GM19240 (cell line): ENCODE data around the gene NRXN3.

Experiments
- DNase-seq: peaks from one replicate; pipeline ENCODE4 v3.0.0; 2011; ENCODE audit warnings: low spot score; ENCODE audit not compliant: insufficient read length

Gene NRXN3

DNA sequence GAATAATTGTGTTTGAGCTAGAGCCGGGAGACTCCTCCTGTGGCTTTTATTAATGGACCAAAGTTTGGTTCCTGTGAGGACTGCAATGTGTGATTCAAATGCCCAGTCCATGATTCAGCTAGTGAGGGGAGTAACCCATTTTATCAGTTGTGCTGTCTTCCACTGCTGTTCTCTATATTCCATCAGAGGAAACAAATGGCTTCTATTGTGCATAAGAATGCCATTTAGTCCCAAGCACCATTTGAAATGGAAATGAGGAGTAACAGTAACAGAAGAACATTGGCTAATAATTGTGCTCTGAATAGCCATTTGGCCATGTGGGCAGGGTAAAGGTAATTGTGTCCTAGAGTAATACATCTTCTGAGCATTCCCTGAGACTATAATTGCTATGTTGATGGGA lies 1398.4 kb downstream of the NRXN3 start:
- no peak for DNase-seq

DNA sequence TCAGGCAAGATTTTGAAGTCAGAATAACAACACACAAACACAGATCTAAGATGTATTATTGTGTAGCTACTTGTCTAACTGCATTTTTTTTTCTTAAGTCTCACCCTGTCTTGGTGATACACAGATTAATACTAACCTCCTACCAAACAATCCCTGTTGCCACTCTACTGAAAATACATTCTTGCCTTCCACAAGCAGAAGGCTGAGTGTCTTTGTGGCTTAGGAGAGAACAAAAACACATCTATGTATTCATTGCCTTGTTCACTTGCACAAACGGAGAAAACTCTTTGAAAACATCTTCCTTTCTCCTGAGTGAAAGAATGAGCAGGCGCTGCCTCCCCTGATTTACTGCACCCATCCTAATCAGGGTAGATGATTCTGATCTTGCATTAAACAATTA lies 1398.9 kb downstream of the NRXN3 start:
- DNase-seq = no peak

DNA sequence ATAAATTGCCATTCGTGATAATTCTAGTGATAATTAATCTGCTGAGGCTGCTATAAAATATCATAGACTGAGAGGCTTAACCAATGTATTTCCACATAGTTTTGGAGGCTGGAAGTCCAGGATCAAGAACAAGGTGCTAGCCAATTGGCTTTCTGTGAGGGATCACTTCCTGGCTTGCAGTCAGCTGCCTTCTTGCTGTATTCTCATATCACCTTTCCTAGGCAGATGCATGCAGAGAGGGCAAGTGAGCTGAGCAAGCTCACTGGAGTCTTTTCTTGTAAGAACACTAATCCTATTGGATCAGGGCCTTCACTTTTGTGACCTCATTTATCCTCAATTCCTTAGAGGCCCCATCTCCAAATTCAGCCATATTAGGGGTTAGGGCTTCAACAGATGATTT lies 1400.5 kb downstream of the NRXN3 start:
- DNase-seq = no peak

GRCh38 chr14:79571366-79571765 lies 1401.2 kb downstream of the NRXN3 start:
- no peak for DNase-seq

GRCh38 chr14:79573486-79573885 lies 1403.3 kb downstream of the NRXN3 start:
- DNase-seq = no peak

DNA sequence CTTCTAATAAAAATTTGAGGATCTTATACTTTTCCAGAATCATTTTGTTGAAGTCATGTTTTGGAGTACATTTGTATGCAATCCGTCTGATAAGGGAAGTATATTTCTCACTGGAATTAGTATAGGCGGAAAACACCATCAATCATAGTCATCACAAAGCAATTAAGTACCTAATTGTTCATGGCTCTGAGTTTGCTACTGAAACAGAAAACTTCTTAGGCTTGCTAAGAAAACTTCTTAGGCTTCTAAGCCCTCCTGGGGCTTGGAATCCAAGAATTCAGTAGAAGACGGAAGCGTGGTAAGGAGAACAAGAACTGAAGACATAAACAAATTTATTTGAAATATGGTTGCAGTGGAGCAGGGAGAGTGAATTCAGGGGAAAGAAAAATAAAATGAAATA lies 1404.9 kb downstream of the NRXN3 start:
- no peak for DNase-seq

DNA sequence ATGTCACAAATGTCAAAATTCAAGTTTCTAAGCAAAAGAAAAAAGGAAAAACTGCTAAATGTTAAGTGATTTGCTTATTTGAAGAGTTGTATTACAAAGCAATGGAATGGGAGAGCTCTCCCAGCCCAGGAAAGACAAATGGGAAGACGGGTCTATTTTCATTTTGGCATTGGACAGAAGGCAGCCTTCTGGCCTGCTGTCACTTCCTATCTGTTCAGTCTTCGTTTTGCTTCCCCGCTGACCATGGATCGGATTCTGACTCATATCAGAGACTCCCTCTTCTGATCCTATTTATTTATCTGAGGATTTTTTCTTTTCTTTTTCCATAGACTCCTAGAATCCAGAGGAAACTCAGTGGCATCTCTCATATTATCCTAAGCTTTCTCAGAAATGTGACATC lies 1406.3 kb downstream of the NRXN3 start:
- DNase-seq = no peak

- no peak for DNase-seq
These were observed 1408.3 kb downstream of the NRXN3 start for GRCh38 chr14:79578470-79578869.

DNA sequence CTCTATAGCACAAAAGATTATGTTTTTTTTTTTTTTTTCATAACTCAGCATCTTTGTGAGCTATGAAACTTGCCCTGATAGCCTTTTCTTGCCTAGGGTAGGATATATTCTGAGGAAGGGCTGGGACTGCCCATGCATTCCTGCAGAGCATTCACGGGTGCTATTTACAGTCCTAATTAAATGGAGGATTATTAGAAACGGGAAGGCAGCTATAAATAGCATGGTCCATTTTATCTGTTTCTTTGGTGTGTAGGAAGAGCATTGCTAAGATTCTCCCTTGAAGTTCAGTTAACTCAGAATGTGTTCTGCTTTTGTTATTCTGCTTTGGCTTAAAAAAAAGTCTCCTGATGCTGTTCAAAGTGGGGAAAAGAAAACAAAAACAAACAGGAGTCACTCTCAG lies 1410.2 kb downstream of the NRXN3 start:
- DNase-seq = no peak

- DNase-seq = no peak
These were observed 1410.7 kb downstream of the NRXN3 start for GRCh38 chr14:79580906-79581305.

DNA sequence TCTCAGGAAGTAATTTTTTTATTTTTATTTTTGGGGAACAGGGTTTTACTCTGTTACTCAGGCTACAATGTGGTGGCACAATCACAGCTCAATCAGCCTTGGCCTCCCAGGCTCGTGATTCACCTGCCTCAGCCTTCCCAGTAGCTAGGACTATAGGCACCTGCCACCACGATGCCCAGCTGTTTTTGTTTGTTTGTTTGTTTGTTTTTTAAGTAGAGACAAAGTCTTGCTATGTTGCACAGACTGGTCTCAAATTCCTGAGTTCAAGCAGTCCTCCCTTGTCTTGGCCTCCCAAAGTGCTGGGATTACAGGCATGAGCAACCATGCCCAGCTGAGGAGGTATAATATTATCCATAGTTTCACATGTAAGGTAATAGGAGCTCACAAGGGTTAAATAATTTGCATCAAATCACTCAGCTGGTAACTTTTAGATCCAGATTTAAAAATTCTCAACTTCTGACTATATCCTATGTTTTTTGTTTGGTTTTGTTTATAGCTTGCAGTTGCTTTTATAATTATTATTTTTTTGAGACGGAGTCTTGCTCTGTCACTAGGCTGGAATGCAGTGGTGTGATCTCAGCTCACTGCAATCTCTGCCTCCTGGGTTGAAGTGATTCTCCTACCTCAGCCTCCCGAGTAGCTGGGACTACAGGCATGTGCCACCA lies 1411.9 kb downstream of the NRXN3 start:
- no peak for DNase-seq

DNA sequence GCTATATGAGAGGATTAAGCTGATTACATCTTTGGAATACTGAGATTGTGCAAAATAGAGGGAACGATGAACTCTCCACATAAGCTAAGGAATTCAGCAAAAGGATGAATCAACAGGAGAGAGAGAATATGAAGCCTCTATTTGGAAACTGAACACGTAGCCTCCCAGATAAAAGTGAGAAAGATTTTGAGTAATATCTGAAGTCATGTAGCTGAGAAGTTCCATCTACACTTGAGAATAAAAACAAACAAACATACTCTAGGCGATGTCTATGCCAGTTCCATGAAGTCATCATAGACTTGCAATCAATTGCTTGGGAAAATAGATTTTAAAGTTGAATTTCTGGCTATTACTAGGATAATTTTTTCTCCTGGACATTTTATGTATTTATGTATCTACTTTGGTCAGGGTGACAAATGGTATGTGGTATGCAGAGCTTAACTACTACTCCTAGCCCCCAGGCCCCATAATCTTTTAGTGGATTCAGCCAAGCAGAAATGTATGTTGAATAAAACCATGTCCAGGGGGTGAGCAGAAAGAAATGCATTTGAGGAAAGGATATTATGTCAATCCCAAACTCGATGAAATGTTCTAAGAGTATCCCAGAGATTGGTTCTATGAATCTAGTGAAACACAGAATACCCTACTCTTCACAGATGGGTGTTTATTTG lies 1413.7 kb downstream of the NRXN3 start:
- no peak for DNase-seq

DNA sequence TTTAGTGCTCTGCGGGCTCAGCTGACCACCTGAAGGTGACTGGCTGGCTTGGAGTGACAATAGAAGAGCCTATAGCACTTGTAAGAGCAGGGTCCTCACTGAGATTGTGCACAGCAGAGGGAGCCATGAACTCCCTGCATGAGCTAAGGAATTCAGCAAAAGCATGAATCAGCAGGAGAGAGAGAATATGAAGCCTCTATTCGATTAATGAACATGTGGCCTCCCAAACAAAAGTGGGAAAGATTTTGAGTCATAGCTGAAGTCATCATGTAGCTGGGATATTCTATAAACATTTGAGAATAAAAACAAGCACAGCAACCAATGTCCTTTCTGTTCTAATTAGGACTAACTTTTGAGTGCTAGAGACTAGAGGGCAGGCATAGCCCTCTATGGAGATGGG lies 1414.5 kb downstream of the NRXN3 start:
- DNase-seq = no peak

GRCh38 chr14:79585845-79586244 lies 1415.7 kb downstream of the NRXN3 start:
- no peak for DNase-seq

GRCh38 chr14:79586416-79586815 lies 1416.2 kb downstream of the NRXN3 start:
- no peak for DNase-seq

DNA sequence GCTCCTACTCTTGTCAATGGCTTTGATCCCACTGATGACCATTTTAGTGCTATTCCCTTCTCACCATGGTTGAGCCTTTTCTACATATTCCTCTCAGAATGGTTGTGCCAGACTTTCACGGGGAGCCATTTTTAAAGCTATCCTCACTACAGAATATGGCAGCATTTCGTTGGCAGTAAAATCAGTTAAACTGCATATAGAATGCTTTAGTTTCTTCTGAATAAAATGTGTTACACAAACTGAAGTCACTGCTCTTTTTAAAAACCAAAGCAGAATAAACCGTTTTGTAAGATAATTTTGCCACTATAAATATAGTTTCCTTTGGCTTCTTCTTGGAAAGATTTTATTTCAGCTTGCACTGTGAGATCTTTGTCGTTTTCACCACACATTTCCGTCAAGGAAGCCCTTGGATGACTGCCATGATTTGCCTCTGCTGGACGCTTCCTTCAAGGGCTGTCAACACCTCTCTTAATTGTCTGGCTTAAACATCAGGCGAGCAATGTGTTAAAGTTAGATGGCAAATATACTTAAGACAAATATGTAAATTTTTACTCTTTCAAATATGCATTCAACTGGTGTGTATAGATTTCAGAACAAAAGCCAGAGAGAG lies 1416.9 kb downstream of the NRXN3 start:
- no peak for DNase-seq

GRCh38 chr14:79587875-79588274 lies 1417.7 kb downstream of the NRXN3 start:
- DNase-seq = no peak

- DNase-seq = no peak
These were observed 1418.2 kb downstream of the NRXN3 start for GRCh38 chr14:79588398-79588797.

GRCh38 chr14:79596551-79596950 lies 1426.4 kb downstream of the NRXN3 start:
- no peak for DNase-seq

DNA sequence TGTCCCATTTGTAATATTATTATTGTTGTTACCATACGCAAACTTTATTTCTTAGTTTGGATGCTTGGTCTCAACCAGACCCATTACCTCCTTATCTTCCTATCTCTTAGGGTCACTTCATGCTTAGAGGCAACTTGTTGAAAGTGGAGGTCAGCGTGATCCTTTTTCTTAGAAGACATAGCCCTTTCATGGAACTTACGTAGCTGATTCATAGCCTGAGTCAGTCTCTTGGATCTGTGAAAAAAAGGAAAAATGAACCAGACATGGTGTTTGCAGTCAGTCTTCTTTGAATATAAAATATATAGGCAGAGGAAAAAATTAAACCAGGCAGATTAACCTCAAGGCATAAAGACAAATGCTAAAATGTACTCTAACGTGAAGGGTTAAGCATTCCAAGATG lies 1427.4 kb downstream of the NRXN3 start:
- DNase-seq = no peak

- DNase-seq = no peak
These were observed 1428.2 kb downstream of the NRXN3 start for GRCh38 chr14:79598339-79598738.

DNA sequence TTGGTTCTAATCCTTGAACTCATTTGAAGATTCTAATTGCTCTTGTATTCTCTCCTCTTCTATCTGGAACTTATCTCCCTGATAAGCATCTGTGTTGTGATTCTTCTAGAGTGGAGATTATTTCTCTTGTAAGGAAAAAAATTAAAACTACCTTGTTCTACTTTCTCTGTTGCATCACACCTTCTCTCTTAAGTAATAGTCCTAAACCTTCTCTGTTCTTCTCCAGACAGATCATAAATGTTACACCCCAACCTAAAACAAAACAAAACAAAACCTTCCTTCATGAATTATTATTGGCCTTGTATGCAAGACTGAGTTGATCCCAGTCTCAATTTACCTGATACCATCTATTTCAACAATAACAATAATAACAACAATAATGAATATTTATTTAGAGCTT lies 1429.1 kb downstream of the NRXN3 start:
- no peak for DNase-seq

DNA sequence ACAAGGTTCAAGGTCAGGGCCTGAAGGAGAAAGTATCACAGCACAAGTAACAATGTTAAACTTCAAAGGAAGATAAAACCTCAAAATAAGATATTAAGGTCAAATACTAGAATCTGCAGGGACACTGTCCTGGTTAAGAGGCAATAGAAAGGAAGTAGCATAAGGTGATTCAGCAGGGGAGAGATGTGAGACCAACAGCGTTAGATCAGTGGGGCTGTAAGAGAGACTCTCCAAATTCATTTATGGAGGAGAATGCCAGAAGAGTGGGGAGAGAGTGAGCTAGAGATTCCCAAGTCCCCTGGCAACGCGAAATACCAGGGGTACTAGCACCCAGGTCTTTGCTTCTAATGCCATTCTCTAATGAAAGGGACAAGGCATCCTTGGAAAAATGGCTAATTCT lies 1430.2 kb downstream of the NRXN3 start:
- DNase-seq = no peak
